GM23338 (cell line): ENCODE data around the gene GLS. TPM values are rescaled to one million over a fixed set of nuclear protein-coding genes. Genes with fewer than 3 reads are reported as not detected.

ENCODE experiments used
- ATAC-seq: fragments of 200-7000 bp; cut with Tn5 transposase; 3 replicates; pipeline ENCODE4 v1.9.1; 2020
- DNase-seq: peaks from one replicate; pipeline ENCODE4 v3.0.0-alpha.2; 2015; ENCODE audit warnings: low spot score
- H2AFZ ChIP-seq: fragments of 200-600 bp; sonication (generic); 2 replicates; pipeline ENCODE4 v1.8.0; 2016; ENCODE audit warnings: antibody characterized with exemption, mild to moderate bottlenecking, moderate library complexity
- H3F3A ChIP-seq: fragments of 200-600 bp; sonication (generic); replicated peaks from 2 replicates; pipeline ENCODE4 v1.8.0; 2017; ENCODE audit warnings: antibody characterized with exemption, mixed run types, low read depth
- H3K27ac ChIP-seq: fragments of 200-600 bp; sonication (generic); 2 replicates; pipeline ENCODE4 v1.6.1; 2016; ENCODE audit warnings: low read depth
- H3K27me3 ChIP-seq: fragments of 200-600 bp; sonication (generic); 2 replicates; pipeline ENCODE4 v1.8.0; 2016; ENCODE audit warnings: mild to moderate bottlenecking, mixed run types, moderate library complexity; ENCODE audit not compliant: insufficient read depth
- H3K36me3 ChIP-seq: fragments of 200-600 bp; sonication (generic); 2 replicates; pipeline ENCODE4 v1.8.0; 2016; ENCODE audit warnings: mild to moderate bottlenecking; ENCODE audit not compliant: insufficient read depth
- H3K4me1 ChIP-seq: fragments of 200-600 bp; sonication (generic); 2 replicates; pipeline ENCODE4 v1.8.0; 2016; ENCODE audit warnings: mild to moderate bottlenecking, moderate library complexity; ENCODE audit not compliant: insufficient read depth
- H3K4me2 ChIP-seq: fragments of 200-600 bp; sonication (generic); 2 replicates; pipeline ENCODE4 v1.7.1; 2017; ENCODE audit warnings: mixed run types
- H3K4me3 ChIP-seq: fragments of 200-600 bp; sonication (generic); 2 replicates; pipeline ENCODE4 v1.6.1; 2016; ENCODE audit warnings: mixed run types
- H3K79me2 ChIP-seq: fragments of 200-600 bp; sonication (generic); replicated peaks from 2 replicates; pipeline ENCODE4 v1.8.0; 2017; ENCODE audit warnings: mild to moderate bottlenecking; ENCODE audit not compliant: insufficient read depth
- H3K9me2 ChIP-seq: fragments of 200-600 bp; sonication (generic); 2 replicates; pipeline ENCODE4 v1.8.0; 2017; ENCODE audit not compliant: insufficient read depth
- H4K20me1 ChIP-seq: fragments of 200-600 bp; sonication (generic); replicated peaks from 2 replicates; pipeline ENCODE4 v1.8.0; 2017; ENCODE audit warnings: mild to moderate bottlenecking; ENCODE audit not compliant: insufficient read depth
- H3K27ac Mint-ChIP-seq: 2 replicates; pipeline ENCODE4 v1.8.0; 2020; ENCODE audit warnings: inconsistent platforms, mild to moderate bottlenecking, moderate library complexity, mixed read lengths
- H3K27me3 Mint-ChIP-seq: 3 replicates; pipeline ENCODE4 v1.8.0; 2022; ENCODE audit warnings: low read depth, mild to moderate bottlenecking, moderate library complexity, mixed read lengths, inconsistent platforms; ENCODE audit not compliant: insufficient read depth, poor library complexity
- H3K36me3 Mint-ChIP-seq: 3 replicates; pipeline ENCODE4 v1.8.0; 2021; ENCODE audit warnings: low read depth, mild to moderate bottlenecking, inconsistent platforms, moderate library complexity, mixed read lengths
- H3K4me1 Mint-ChIP-seq: 3 replicates; pipeline ENCODE4 v1.8.0; 2020; ENCODE audit warnings: mild to moderate bottlenecking, inconsistent platforms, mixed read lengths
- H3K4me3 Mint-ChIP-seq: 3 replicates; pipeline ENCODE4 v1.8.0; 2021; ENCODE audit warnings: moderate library complexity, mild to moderate bottlenecking, inconsistent platforms, mixed read lengths
- H3K9me3 Mint-ChIP-seq: 3 replicates; pipeline ENCODE4 v1.8.0; 2020; ENCODE audit warnings: moderate library complexity, mild to moderate bottlenecking, inconsistent platforms, mixed read lengths
- EZH2 ChIP-seq: fragments of 200-600 bp; sonication (generic); IDR thresholded peaks from one replicate; pipeline ENCODE4 v1.8.0; 2017; ENCODE audit warnings: antibody characterized with exemption, mild to moderate bottlenecking, low read depth; ENCODE audit not compliant: unreplicated experiment
- POLR2AphosphoS5 ChIP-seq: IDR thresholded peaks from 2 replicates; pipeline ENCODE4 v1.6.1; 2016; ENCODE audit warnings: antibody characterized with exemption, low read depth
- ZNF462 ChIP-seq: fragments of 250-450 bp; sonication (Bioruptor Pico); IDR thresholded peaks from 2 replicates; pipeline ENCODE4 v1.5.0; 2020; ENCODE audit warnings: mild to moderate bottlenecking, moderate library complexity
- polyA plus RNA-seq: library from polyadenylated mRNA; unstranded; fragments of >200 nt; fragmentation: Nextera tagmentation; extraction: Ambion mirVana; gene quantifications from 2 replicates; pipeline ENCODE4 v1.2.1, GENCODE V29; 2016
- total RNA-seq: library from RNA; depleted of rRNA; stranded (reverse); fragments of >200 nt; shearing (Covaris generic); gene quantifications from 2 replicates; pipeline ENCODE4 v1.2.3, GENCODE V29; 2014
- TF ChIP-seq, protein P1 (sequence below), 2 experiments: fragments of 200-600 bp in 1 of 2; sonication (generic) in 1 of 2; conservative IDR thresholded peaks; 2 replicates each; pipeline versions ENCODE4 v1.5.1 to v1.6.1; 2016 to 2017; ENCODE audit warnings: antibody characterized with exemption in 2 of 2, low read depth in 2 of 2, mild to moderate bottlenecking in 2 of 2, moderate library complexity in 1 of 2

GLS gene
- total and polyA plus RNA-seq, 2 experiments from 2014 or later, result 38.1 to 172 TPM

DNA sequence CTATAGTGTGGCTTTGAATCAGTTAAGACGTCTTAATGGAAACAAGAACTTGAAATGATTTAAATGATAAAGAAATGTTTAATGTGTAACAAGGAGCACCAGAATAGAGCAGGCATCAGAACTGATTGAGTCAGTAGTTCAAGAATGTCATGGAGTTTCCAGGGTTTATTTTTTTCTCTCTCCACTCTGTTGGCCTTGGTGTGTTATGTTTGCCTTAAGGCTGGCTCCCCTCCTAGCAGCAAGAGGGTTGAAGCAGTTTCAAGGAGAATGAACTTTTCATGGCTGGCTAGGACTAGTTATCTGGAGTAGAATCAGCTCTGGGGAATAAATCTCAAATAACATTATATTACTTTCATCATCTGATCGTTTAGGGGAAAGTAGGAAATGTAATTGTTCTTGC lies 13.4 kb upstream of the GLS start:
- Histone ChIP-seq H3K36me3 (no peaks in the 10 kb centered on the region; the same call in 1 of the 2 replicates), H3K9me2 (peaks cover 16% of the 10 kb centered on the region), H3K27me3 (no peaks in the 10 kb centered on the region), H4K20me1 (no peaks in the 10 kb centered on the region), H3K4me2 (no peak overlapping the region), H2AFZ (no peak overlapping the region), H3K4me1 (peaks cover 27% of the 10 kb centered on the region), H3K27ac (no peak overlapping the region), H3F3A (no peaks in the 10 kb centered on the region; the same call in 1 of the 2 replicates), H3K79me2 (no peaks in the 10 kb centered on the region), H3K4me3 (no peak overlapping the region)
- peaks cover 7% of the 10 kb centered on the region for H3K27me3 Mint-ChIP-seq
- DNase-seq, result no peak
- peaks cover 28% of the 10 kb centered on the region for H3K9me3 Mint-ChIP-seq
- no peak overlapping the region for H3K4me3 Mint-ChIP-seq
- peaks cover 36% of the 10 kb centered on the region for H3K36me3 Mint-ChIP-seq
- H3K4me1 Mint-ChIP-seq, result peaks cover 37% of the 10 kb centered on the region
- H3K27ac Mint-ChIP-seq, result no peak overlapping the region
- TF ChIP-seq EZH2 (no peak), ZNF462 (CRISPR knock-in tag) (no peak), POLR2AphosphoS5 (no peak)
- TF ChIP-seq, protein P1, sequence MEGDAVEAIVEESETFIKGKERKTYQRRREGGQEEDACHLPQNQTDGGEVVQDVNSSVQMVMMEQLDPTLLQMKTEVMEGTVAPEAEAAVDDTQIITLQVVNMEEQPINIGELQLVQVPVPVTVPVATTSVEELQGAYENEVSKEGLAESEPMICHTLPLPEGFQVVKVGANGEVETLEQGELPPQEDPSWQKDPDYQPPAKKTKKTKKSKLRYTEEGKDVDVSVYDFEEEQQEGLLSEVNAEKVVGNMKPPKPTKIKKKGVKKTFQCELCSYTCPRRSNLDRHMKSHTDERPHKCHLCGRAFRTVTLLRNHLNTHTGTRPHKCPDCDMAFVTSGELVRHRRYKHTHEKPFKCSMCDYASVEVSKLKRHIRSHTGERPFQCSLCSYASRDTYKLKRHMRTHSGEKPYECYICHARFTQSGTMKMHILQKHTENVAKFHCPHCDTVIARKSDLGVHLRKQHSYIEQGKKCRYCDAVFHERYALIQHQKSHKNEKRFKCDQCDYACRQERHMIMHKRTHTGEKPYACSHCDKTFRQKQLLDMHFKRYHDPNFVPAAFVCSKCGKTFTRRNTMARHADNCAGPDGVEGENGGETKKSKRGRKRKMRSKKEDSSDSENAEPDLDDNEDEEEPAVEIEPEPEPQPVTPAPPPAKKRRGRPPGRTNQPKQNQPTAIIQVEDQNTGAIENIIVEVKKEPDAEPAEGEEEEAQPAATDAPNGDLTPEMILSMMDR (conservative IDR thresholded peaks at IDR 0.05; ENCODE audit: low read depth in 2 of 2), result no peak
- ATAC-seq, result no peak
